Measurements from ENCODE around the gene PC. TPM values are rescaled to one million over a fixed set of nuclear protein-coding genes. Genes with fewer than 3 reads are reported as not detected.

The PC gene
- total RNA-seq, 1 experiment from 2014 or later = 22.5 TPM

GRCh38 chr11:66843776-66844495, 114.2 kb downstream of the PC start:
- H3K4me3 Mint-ChIP-seq (ENCODE audit: unreplicated experiment) = peak overlapping the region; percentile 83
- POLR2A ChIA-PET = interaction anchor here (0.5 to 3.3 kb wide), 16 partner anchors 8 to 364 kb away, joined by 3 to 45 read pairs (median 4); partner anchors contain the start of genes DPP3, PC, RBM4B and ZDHHC24
- TF ChIP-seq CTCF (IDR thresholded peaks at IDR 0.05; ENCODE audit: insufficient read depth in 1 of 2, low read depth in 1 of 2, low read length in 1 of 2, severe bottlenecking in 1 of 2, unreplicated experiment in 1 of 2) = no peak
- no peaks in the 10 kb centered on the region for H3K27me3 Mint-ChIP-seq (ENCODE audit: insufficient read depth, unreplicated experiment)
- H3K27ac Mint-ChIP-seq (ENCODE audit: unreplicated experiment) = peak overlapping the region; percentile 85
- BruUV-seq (replicated peaks) = TSS peak; percentile 63
- intact Hi-C loops (cut with micrococcal nuclease; ENCODE audit: unreplicated experiment) = loop anchor here (1.0 to 2.0 kb wide), 4 partner anchors 12 to 206 kb away; partner anchors contain the start of gene RBM4
- H3K36me3 Mint-ChIP-seq (ENCODE audit: insufficient read depth, unreplicated experiment) = peaks cover 66% of the 10 kb centered on the region
- peaks cover 13% of the 10 kb centered on the region for H3K4me1 Mint-ChIP-seq (ENCODE audit: low read depth, unreplicated experiment)
- no peaks in the 10 kb centered on the region for H3K9me3 ChIP-seq
- DNase-seq = peak in 1 of 2 experiments; percentile 66
- H3K36me3 ChIP-seq (ENCODE audit: control insufficient read depth, insufficient read depth, low read length) = peaks cover 6% of the 10 kb centered on the region
- no peaks in the 10 kb centered on the region for H3K9me3 Mint-ChIP-seq (ENCODE audit: unreplicated experiment)
- peak overlapping the region; percentile 89 for H3K4me3 ChIP-seq (ENCODE audit: low read depth, low read length)
- H3K4me1 ChIP-seq = peaks cover 6% of the 10 kb centered on the region
- H3K27me3 ChIP-seq (replicated peaks; ENCODE audit: control insufficient read depth, insufficient read depth, low read length) = no peaks in the 10 kb centered on the region
- CTCF ChIA-PET = interaction anchor here (0.6 to 1.7 kb wide), 6 partner anchors 8 to 166 kb away, joined by 3 to 5 read pairs (median 3); no protein-coding TSS in a partner anchor

DNA sequence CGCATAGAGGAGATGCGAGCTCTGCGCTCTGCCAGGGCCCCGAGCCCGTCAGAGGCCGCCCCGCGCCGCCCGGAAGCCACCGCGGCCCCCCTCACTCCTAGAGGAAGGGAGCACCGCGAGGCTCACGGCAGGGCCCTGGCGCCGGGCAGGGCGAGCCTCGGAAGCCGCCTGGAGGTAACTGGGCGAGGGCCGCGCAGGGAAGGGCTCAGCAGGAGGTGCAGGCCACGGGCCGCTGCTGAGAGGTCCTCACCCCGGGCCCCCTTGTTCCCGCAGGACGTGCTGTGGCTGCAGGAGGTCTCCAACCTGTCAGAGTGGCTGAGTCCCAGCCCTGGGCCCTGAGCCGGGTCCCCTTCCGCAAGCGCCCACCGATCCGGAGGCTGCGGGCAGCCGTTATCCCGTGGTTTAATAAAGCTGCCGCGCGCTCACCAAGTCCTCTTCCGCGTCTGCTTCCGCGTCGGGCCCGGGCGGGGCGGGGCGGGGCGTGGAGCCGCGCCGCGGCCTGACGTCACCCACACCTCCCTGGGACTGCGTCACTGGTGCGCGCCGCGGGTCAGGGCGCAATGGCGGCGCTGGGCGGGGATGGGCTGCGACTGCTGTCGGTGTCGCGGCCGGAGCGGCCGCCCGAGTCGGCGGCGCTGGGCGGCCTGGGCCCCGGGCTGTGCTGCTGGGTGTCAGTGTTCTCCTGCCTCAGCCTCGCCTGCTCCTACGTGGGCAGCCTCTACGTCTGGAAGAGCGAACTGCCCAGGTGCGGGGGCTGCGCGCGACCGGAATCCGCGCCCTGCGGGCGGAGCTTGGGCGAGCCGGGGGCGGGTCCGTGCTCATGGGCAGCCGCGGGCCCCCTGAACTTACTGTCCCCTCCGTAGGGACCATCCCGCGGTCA, 115.0 kb downstream of the PC start, which contains the start of gene RCE1:
Gene RCE1, plus strand, starts transcription at position 546 of the 880 bp plus-strand sequence. Its CDS starts 15 bp downstream, at position 561.
- Histone ChIP-seq H3K36me3 (ENCODE audit: control insufficient read depth, insufficient read depth, low read length) (peaks cover 8% of the 10 kb centered on the region), H3K4me1 (peaks cover 6% of the 10 kb centered on the region), H3K9me3 (no peaks in the 10 kb centered on the region), H3K4me3 (ENCODE audit: low read depth, low read length) (peak within 1 kb of the TSS; percentile 89), H3K27me3 (replicated peaks; ENCODE audit: control insufficient read depth, insufficient read depth, low read length) (no peaks in the 10 kb centered on the region)
- CTCF ChIA-PET = interaction anchor here (0.6 to 1.8 kb wide), 15 partner anchors 9 to 579 kb away, joined by 3 to 8 read pairs (median 3); partner anchors contain the start of gene RBM4B
- no peaks in the 10 kb centered on the region for H3K27me3 Mint-ChIP-seq (ENCODE audit: insufficient read depth, unreplicated experiment)
- POLR2A ChIA-PET = interaction anchor here (0.5 to 3.3 kb wide), 17 partner anchors 9 to 363 kb away, joined by 3 to 45 read pairs (median 6); partner anchors contain the start of genes DPP3, RBM4B and ZDHHC24
- TF ChIP-seq CTCF (IDR thresholded peaks at IDR 0.05; ENCODE audit: insufficient read depth in 1 of 2, low read depth in 1 of 2, low read length in 1 of 2, severe bottlenecking in 1 of 2, unreplicated experiment in 1 of 2) = no peak
- peak within 1 kb of the TSS; percentile 85 for H3K27ac Mint-ChIP-seq (ENCODE audit: unreplicated experiment)
- intact Hi-C loops (cut with micrococcal nuclease; ENCODE audit: unreplicated experiment) = loop anchor here (1.0 to 2.0 kb wide), 4 partner anchors 13 to 205 kb away; partner anchors contain the start of gene RBM4
- peak; percentile 94 to 98 for DNase-seq
- H3K9me3 Mint-ChIP-seq (ENCODE audit: unreplicated experiment) = no peaks in the 10 kb centered on the region
- peak within 1 kb of the TSS; percentile 83 for H3K4me3 Mint-ChIP-seq (ENCODE audit: unreplicated experiment)
- peaks cover 13% of the 10 kb centered on the region for H3K4me1 Mint-ChIP-seq (ENCODE audit: low read depth, unreplicated experiment)
- BruUV-seq (replicated peaks) = no TSS peak
- peaks cover 69% of the 10 kb centered on the region for H3K36me3 Mint-ChIP-seq (ENCODE audit: insufficient read depth, unreplicated experiment)

All from Caco-2 (cell line).